Subcutaneous preadipocyte (primary cell): ENCODE measurements around the gene ZNF532. TPM values are rescaled to one million over a fixed set of nuclear protein-coding genes. Genes with fewer than 3 reads are reported as not detected.
A peak's percentile ranks its signal among the peaks of the same experiment; 100 is the strongest.

ENCODE experiments used
- small RNA-seq: library from RNA; depleted of rRNA; stranded (forward); fragments of <200 nt; gene quantifications from one replicate; pipeline ENCODE3, GENCODE V24; 2012
- total RNA-seq: library from RNA; depleted of rRNA; stranded (reverse); fragments of >200 nt; gene quantifications from 2 replicates; pipeline ENCODE4 v1.2.3, GENCODE V29; 2012

The ZNF532 gene, protein sequence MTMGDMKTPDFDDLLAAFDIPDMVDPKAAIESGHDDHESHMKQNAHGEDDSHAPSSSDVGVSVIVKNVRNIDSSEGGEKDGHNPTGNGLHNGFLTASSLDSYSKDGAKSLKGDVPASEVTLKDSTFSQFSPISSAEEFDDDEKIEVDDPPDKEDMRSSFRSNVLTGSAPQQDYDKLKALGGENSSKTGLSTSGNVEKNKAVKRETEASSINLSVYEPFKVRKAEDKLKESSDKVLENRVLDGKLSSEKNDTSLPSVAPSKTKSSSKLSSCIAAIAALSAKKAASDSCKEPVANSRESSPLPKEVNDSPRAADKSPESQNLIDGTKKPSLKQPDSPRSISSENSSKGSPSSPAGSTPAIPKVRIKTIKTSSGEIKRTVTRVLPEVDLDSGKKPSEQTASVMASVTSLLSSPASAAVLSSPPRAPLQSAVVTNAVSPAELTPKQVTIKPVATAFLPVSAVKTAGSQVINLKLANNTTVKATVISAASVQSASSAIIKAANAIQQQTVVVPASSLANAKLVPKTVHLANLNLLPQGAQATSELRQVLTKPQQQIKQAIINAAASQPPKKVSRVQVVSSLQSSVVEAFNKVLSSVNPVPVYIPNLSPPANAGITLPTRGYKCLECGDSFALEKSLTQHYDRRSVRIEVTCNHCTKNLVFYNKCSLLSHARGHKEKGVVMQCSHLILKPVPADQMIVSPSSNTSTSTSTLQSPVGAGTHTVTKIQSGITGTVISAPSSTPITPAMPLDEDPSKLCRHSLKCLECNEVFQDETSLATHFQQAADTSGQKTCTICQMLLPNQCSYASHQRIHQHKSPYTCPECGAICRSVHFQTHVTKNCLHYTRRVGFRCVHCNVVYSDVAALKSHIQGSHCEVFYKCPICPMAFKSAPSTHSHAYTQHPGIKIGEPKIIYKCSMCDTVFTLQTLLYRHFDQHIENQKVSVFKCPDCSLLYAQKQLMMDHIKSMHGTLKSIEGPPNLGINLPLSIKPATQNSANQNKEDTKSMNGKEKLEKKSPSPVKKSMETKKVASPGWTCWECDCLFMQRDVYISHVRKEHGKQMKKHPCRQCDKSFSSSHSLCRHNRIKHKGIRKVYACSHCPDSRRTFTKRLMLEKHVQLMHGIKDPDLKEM (N-terminal part only)
- 19.5 and 20.7 TPM in 2 replicates for total RNA-seq

DNA sequence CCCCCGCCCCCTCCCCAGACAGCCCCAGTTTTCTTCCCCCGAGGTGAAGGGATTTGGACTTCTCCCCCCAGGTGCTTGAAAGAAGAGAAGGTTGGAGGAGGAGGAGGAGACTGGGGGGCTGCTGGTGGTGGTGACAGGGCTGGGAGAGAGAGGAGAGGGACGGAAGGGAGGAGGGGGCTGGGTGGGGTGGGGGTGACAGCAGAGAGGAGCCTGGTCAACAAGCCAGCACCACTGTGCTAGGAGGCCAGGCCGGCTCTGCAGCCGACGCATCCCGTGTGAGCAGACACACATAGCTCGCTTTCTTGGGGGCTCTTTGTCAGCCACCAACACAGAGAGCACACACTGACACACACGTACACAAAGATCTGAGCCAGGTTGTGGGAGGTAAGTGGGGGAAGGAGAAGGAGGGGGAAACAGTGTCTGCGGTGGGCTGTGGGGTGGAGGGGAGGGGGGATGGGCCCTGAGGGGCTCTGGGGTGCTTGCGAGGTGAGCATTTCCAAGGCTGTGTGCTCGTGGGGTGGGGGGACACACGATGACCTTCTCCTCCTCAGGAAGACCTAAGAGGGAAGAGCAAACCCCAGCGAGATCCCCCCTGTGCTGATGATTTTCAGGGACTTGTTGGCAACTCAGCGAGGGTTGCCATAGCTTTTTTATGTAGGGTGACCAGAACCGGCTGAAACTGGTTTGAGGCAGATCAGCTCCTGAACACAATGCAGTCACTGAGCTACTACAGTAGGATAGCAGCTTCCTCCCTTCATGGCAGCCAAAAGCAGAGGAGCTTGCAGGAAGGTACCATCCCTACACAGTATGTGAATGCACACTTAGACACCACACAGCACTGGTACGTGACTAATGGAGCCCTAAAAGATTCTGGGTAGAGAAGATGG, at the start of gene ZNF532:
TSS of gene ZNF532 (plus strand) at position 732 of the 887 bp plus-strand sequence. CDS start 53,411 bp downstream, outside the sequence.

Small RNA genes within 50 kb of the gene (small RNA-seq; reads per million reads assigned to genes)
- gene RF00096 (not detected), gene RNU2-69P (2.2 reads per million, percentile 82 among the genes with 10 or more reads in this experiment)

Other genes with a start within 250 kb of the ZNF532 start
- gene ALPK2, start 235.8 kb upstream of the ZNF532 start, total RNA-seq: 0.98 and 3.7 TPM in 2 replicates
- gene MALT1, start 193.4 kb upstream of the ZNF532 start, total RNA-seq: 13.6 and 18.4 TPM in 2 replicates